Type B pancreatic cell (in vitro differentiated cells): ENCODE data around the gene CEBPE. TPM values are rescaled to one million over a fixed set of nuclear protein-coding genes. Genes with fewer than 3 reads are reported as not detected.

Source experiments
- DNase-seq: peaks from one replicate; pipeline ENCODE4 v3.0.0; 2021; ENCODE audit warnings: mixed read lengths; ENCODE audit not compliant: unreplicated experiment; ENCODE audit errors: extremely low spot score
- H3K27ac Mint-ChIP-seq: 2 replicates; pipeline ENCODE4 v1.8.0; 2021; ENCODE audit warnings: mild to moderate bottlenecking, mixed read lengths
- H3K27me3 Mint-ChIP-seq: 2 replicates; pipeline ENCODE4 v1.8.0; 2021; ENCODE audit warnings: mixed read lengths
- H3K36me3 Mint-ChIP-seq: 2 replicates; pipeline ENCODE4 v1.8.0; 2021; ENCODE audit warnings: mixed read lengths
- H3K4me1 Mint-ChIP-seq: one replicate; pipeline ENCODE4 v1.8.0; 2021; ENCODE audit warnings: mixed read lengths; ENCODE audit not compliant: unreplicated experiment
- H3K4me3 Mint-ChIP-seq: 2 replicates; pipeline ENCODE4 v1.8.0; 2021; ENCODE audit warnings: mild to moderate bottlenecking, mixed read lengths
- H3K9me3 Mint-ChIP-seq: 2 replicates; pipeline ENCODE4 v1.8.0; 2021; ENCODE audit warnings: mixed read lengths
- CTCF ChIP-seq: fragments of 200-600 bp; sonication (generic); conservative IDR thresholded peaks from 2 replicates; pipeline ENCODE4 v1.5.0; 2021; ENCODE audit warnings: antibody characterized with exemption, mild to moderate bottlenecking
- total RNA-seq: library from RNA; stranded (reverse); gene quantifications from 2 replicates; pipeline ENCODE4 v1.2.1, GENCODE V29; 2021; ENCODE audit warnings: low replicate concordance

The CEBPE gene
- total RNA-seq, 1 donor from 2014 or later: not detected

- Mint-ChIP-seq H3K4me3 (no peak overlapping the region), H3K36me3 (peaks cover 13% of the 10 kb centered on the region), H3K9me3 (no peaks in the 10 kb centered on the region), H3K27me3 (no peaks in the 10 kb centered on the region), H3K27ac (no peak overlapping the region), H3K4me1 (peaks cover 43% of the 10 kb centered on the region)
- no peak for TF ChIP-seq CTCF
- no peak for DNase-seq
Measured at GRCh38 chr14:23163830-23164229, 44.8 kb upstream of the CEBPE start.

GRCh38 chr14:23162800-23163199 lies 43.7 kb upstream of the CEBPE start:
- Mint-ChIP-seq H3K27ac (no peak overlapping the region), H3K4me1 (peaks cover 35% of the 10 kb centered on the region), H3K27me3 (no peaks in the 10 kb centered on the region), H3K36me3 (peaks cover 17% of the 10 kb centered on the region), H3K9me3 (no peaks in the 10 kb centered on the region), H3K4me3 (no peak overlapping the region)
- no peak for TF ChIP-seq CTCF
- no peak for DNase-seq

GRCh38 chr14:23162005-23162404 lies 43.0 kb upstream of the CEBPE start:
- no peak for DNase-seq
- Mint-ChIP-seq H3K9me3 (no peaks in the 10 kb centered on the region), H3K4me1 (peaks cover 31% of the 10 kb centered on the region), H3K4me3 (no peak overlapping the region), H3K36me3 (peaks cover 20% of the 10 kb centered on the region), H3K27me3 (no peaks in the 10 kb centered on the region), H3K27ac (no peak overlapping the region)
- TF ChIP-seq CTCF: no peak

GRCh38 chr14:23160924-23161522 lies 42.0 kb upstream of the CEBPE start:
- no peak for TF ChIP-seq CTCF
- H3K4me3 Mint-ChIP-seq: peak overlapping the region; percentile 46
- H3K9me3 Mint-ChIP-seq: no peaks in the 10 kb centered on the region
- no peak for DNase-seq
- H3K36me3 Mint-ChIP-seq: peaks cover 16% of the 10 kb centered on the region
- peaks cover 31% of the 10 kb centered on the region for H3K4me1 Mint-ChIP-seq
- H3K27ac Mint-ChIP-seq: peak overlapping the region; percentile 77
- no peaks in the 10 kb centered on the region for H3K27me3 Mint-ChIP-seq

GRCh38 chr14:23159532-23159931 lies 40.5 kb upstream of the CEBPE start:
- H3K4me3 Mint-ChIP-seq: no peak overlapping the region
- no peak overlapping the region for H3K27ac Mint-ChIP-seq
- H3K27me3 Mint-ChIP-seq: no peaks in the 10 kb centered on the region
- H3K4me1 Mint-ChIP-seq: peaks cover 31% of the 10 kb centered on the region
- TF ChIP-seq CTCF: no peak
- peaks cover 12% of the 10 kb centered on the region for H3K36me3 Mint-ChIP-seq
- no peaks in the 10 kb centered on the region for H3K9me3 Mint-ChIP-seq
- DNase-seq: no peak

- Mint-ChIP-seq H3K4me3 (no peak overlapping the region), H3K9me3 (no peaks in the 10 kb centered on the region), H3K27ac (no peak overlapping the region), H3K36me3 (peaks cover 12% of the 10 kb centered on the region), H3K27me3 (no peaks in the 10 kb centered on the region), H3K4me1 (peaks cover 34% of the 10 kb centered on the region)
- DNase-seq: no peak
- no peak for TF ChIP-seq CTCF
Measured at GRCh38 chr14:23158779-23159178, 39.7 kb upstream of the CEBPE start.
